HEK293T (cell line): ENCODE measurements around the gene VSTM2L.

Experiments
- ARNT ChIP-seq: fragments of 450-650 bp; IDR thresholded peaks from 2 replicates; pipeline ENCODE4 v1.6.1; 2017; ENCODE audit warnings: mild to moderate bottlenecking
- BHLHE40 ChIP-seq: fragments of 450-650 bp; IDR thresholded peaks from 2 replicates; pipeline ENCODE4 v1.6.1; 2016; ENCODE audit warnings: mild to moderate bottlenecking, moderate library complexity, borderline replicate concordance
- CTBP1 ChIP-seq: fragments of 450-650 bp; IDR thresholded peaks from 2 replicates; pipeline ENCODE4 v1.6.1; 2016; ENCODE audit warnings: borderline replicate concordance
- ELF4 ChIP-seq: fragments of 450-650 bp; IDR thresholded peaks from 2 replicates; pipeline ENCODE4 v1.6.1; 2017; ENCODE audit warnings: antibody characterized with exemption
- FOXK2 ChIP-seq: fragments of 450-650 bp; IDR thresholded peaks from 2 replicates; pipeline ENCODE4 v1.6.1; 2016; ENCODE audit warnings: mild to moderate bottlenecking
- FOXM1 ChIP-seq: fragments of 450-650 bp; IDR thresholded peaks from 2 replicates; pipeline ENCODE4 v1.6.1; 2017; ENCODE audit warnings: mild to moderate bottlenecking, borderline replicate concordance
- LEF1 ChIP-seq: fragments of 450-650 bp; IDR thresholded peaks from 2 replicates; pipeline ENCODE4 v1.6.1; 2017; ENCODE audit warnings: mild to moderate bottlenecking, borderline replicate concordance
- NFRKB ChIP-seq: fragments of 450-650 bp; IDR thresholded peaks from 2 replicates; pipeline ENCODE4 v1.6.1; 2016; ENCODE audit warnings: mild to moderate bottlenecking, moderate library complexity
- SP1 ChIP-seq: fragments of 450-650 bp; IDR thresholded peaks from 2 replicates; pipeline ENCODE4 v1.6.1; 2017
- SUZ12 ChIP-seq: fragments of 450-650 bp; IDR thresholded peaks from 2 replicates; pipeline ENCODE4 v1.6.1; 2016; ENCODE audit warnings: mild to moderate bottlenecking
- TARDBP ChIP-seq: fragments of 450-650 bp; IDR thresholded peaks from 2 replicates; pipeline ENCODE4 v1.6.1; 2016
- ZNF384 ChIP-seq: fragments of 450-650 bp; IDR thresholded peaks from 2 replicates; pipeline ENCODE4 v1.6.1; 2016

DNA sequence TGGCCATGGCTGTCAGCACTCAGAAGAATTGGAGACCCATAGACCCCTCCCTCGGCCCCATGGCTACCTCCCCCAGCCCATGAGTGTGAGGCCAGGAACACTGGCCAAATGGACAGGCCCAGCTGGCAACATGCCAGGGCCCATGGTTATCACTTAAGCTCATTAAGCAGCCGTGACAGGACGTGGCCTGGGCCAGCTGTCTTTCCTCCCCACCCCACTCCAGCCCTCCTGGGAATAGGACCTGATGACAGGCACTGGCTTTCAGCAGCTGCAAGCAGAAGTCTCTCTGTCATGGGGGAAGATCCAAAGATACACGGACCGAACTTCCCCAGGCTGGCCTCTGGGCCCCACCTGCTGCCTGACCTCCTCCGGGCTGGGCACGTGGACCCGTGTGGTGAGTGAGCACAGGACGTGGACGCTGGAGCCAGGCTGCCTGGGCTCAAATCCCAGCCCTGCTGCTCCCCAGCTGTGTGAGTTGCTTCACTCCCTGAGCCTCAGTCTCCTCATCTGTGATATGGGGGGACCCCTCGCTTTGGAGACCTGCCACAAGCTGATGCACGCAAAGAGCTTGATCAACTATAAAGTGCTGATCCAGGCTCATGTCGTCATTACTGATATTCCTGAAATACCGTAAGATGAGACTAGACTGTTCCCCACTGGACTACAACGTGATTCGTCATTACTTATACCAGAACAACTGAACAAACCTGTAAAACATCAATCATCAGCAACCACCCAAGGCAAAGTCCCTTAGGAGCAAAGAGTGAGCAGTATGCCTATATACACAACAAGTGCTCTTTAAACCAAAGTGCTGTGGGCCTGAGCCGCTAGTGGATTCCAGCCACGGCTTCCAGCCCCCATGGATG is 22.0 kb upstream of the VSTM2L start:
- TF ChIP-seq FOXM1, result no peak
- no peak for TF ChIP-seq LEF1
- TF ChIP-seq SP1, result no peak
- no peak for TF ChIP-seq NFRKB
- TF ChIP-seq BHLHE40, result no peak
- TF ChIP-seq SUZ12, result no peak
- TF ChIP-seq CTBP1, result no peak
- no peak for TF ChIP-seq TARDBP
- TF ChIP-seq ZNF384, result no peak
- TF ChIP-seq ELF4, result no peak
- no peak for TF ChIP-seq FOXK2
- no peak for TF ChIP-seq ARNT
